Breast epithelium (tissue), 3 donors: ENCODE data around the gene ARHGEF17.

Experiments used
- POLR2A ChIP-seq: fragments of 450-650 bp; IDR thresholded peaks from one replicate; pipeline ENCODE4 v1.6.1; 2016; ENCODE audit warnings: antibody characterized with exemption, mild to moderate bottlenecking, moderate library complexity
- POLR2AphosphoS5 ChIP-seq, 3 donors: sonication (generic); formaldehyde crosslinking; IDR thresholded peaks; one replicate each; pipeline ENCODE4 v1.6.1; 2017; ENCODE audit warnings: antibody characterized with exemption in 3 of 3
- TF ChIP-seq, protein P1 (sequence below), 3 donors: fragments of 450-650 bp; IDR thresholded peaks; one replicate each; pipeline ENCODE4 v1.5.1; 2016 to 2017; ENCODE audit warnings: antibody characterized with exemption in 3 of 3, mild to moderate bottlenecking in 3 of 3, moderate library complexity in 3 of 3

- no peak for TF ChIP-seq POLR2A
- TF ChIP-seq, protein P1, sequence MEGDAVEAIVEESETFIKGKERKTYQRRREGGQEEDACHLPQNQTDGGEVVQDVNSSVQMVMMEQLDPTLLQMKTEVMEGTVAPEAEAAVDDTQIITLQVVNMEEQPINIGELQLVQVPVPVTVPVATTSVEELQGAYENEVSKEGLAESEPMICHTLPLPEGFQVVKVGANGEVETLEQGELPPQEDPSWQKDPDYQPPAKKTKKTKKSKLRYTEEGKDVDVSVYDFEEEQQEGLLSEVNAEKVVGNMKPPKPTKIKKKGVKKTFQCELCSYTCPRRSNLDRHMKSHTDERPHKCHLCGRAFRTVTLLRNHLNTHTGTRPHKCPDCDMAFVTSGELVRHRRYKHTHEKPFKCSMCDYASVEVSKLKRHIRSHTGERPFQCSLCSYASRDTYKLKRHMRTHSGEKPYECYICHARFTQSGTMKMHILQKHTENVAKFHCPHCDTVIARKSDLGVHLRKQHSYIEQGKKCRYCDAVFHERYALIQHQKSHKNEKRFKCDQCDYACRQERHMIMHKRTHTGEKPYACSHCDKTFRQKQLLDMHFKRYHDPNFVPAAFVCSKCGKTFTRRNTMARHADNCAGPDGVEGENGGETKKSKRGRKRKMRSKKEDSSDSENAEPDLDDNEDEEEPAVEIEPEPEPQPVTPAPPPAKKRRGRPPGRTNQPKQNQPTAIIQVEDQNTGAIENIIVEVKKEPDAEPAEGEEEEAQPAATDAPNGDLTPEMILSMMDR (IDR thresholded peaks at IDR 0.05), result no peak
- no peak for TF ChIP-seq POLR2AphosphoS5 (IDR thresholded peaks at IDR 0.05)
These were observed 29.8 kb downstream of the ARHGEF17 start for GRCh38 chr11:73337846-73338245.
